ENCODE data around the gene CTPS2. TPM values are rescaled to one million over a fixed set of nuclear protein-coding genes. Genes with fewer than 3 reads are reported as not detected.

The CTPS2 gene
- total RNA-seq, 1 experiment from 2014 or later, result 20.7 TPM

- Histone ChIP-seq H3K27me3 (replicated peaks; ENCODE audit: control insufficient read depth, insufficient read depth, low read length) (no peaks in the 10 kb centered on the region), H3K9me3 (no peaks in the 10 kb centered on the region), H3K36me3 (ENCODE audit: control insufficient read depth, insufficient read depth, low read length) (no peaks in the 10 kb centered on the region), H3K4me3 (ENCODE audit: low read depth, low read length) (no peak overlapping the region), H3K4me1 (no peaks in the 10 kb centered on the region; the same call in 1 of the 2 replicates)
- ChIA-PET POLR2A (interaction anchor here (1.1 kb wide), 1 partner anchor 58 kb away, joined by 4 read pairs; the partner anchor contains the start of gene SYAP1), CTCF (no interaction called here)
- TF ChIP-seq, protein P1, sequence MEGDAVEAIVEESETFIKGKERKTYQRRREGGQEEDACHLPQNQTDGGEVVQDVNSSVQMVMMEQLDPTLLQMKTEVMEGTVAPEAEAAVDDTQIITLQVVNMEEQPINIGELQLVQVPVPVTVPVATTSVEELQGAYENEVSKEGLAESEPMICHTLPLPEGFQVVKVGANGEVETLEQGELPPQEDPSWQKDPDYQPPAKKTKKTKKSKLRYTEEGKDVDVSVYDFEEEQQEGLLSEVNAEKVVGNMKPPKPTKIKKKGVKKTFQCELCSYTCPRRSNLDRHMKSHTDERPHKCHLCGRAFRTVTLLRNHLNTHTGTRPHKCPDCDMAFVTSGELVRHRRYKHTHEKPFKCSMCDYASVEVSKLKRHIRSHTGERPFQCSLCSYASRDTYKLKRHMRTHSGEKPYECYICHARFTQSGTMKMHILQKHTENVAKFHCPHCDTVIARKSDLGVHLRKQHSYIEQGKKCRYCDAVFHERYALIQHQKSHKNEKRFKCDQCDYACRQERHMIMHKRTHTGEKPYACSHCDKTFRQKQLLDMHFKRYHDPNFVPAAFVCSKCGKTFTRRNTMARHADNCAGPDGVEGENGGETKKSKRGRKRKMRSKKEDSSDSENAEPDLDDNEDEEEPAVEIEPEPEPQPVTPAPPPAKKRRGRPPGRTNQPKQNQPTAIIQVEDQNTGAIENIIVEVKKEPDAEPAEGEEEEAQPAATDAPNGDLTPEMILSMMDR (IDR thresholded peaks at IDR 0.05; ENCODE audit: insufficient read depth in 1 of 2, low read depth in 1 of 2, low read length in 1 of 2, severe bottlenecking in 1 of 2, unreplicated experiment in 1 of 2), result no peak
- intact Hi-C loops (cut with micrococcal nuclease; ENCODE audit: unreplicated experiment), result no loop called here
- DNase-seq, result no peak
- Mint-ChIP-seq H3K9me3 (ENCODE audit: unreplicated experiment) (no peaks in the 10 kb centered on the region), H3K27ac (ENCODE audit: unreplicated experiment) (no peak overlapping the region), H3K27me3 (ENCODE audit: insufficient read depth, unreplicated experiment) (no peaks in the 10 kb centered on the region), H3K4me3 (ENCODE audit: unreplicated experiment) (no peak overlapping the region), H3K4me1 (ENCODE audit: low read depth, unreplicated experiment) (peaks cover 19% of the 10 kb centered on the region), H3K36me3 (ENCODE audit: insufficient read depth, unreplicated experiment) (peaks cover 31% of the 10 kb centered on the region)
- BruUV-seq (replicated peaks), result no TSS peak
These were observed 51.0 kb downstream of the CTPS2 start for GRCh38 chrX:16661495-16661894.

- H3K36me3 Mint-ChIP-seq (ENCODE audit: insufficient read depth, unreplicated experiment), result peaks cover 22% of the 10 kb centered on the region
- intact Hi-C loops (cut with micrococcal nuclease; ENCODE audit: unreplicated experiment), result no loop called here
- no peak for DNase-seq
- no peak overlapping the region for H3K4me3 ChIP-seq (ENCODE audit: low read depth, low read length)
- no peak overlapping the region for H3K27ac Mint-ChIP-seq (ENCODE audit: unreplicated experiment)
- no peaks in the 10 kb centered on the region for H3K27me3 ChIP-seq (replicated peaks; ENCODE audit: control insufficient read depth, insufficient read depth, low read length)
- H3K27me3 Mint-ChIP-seq (ENCODE audit: insufficient read depth, unreplicated experiment), result no peaks in the 10 kb centered on the region
- no peaks in the 10 kb centered on the region for H3K9me3 ChIP-seq
- TF ChIP-seq, protein P1 (IDR thresholded peaks at IDR 0.05; ENCODE audit: insufficient read depth in 1 of 2, low read depth in 1 of 2, low read length in 1 of 2, severe bottlenecking in 1 of 2, unreplicated experiment in 1 of 2), result no peak
- no peaks in the 10 kb centered on the region for H3K36me3 ChIP-seq (ENCODE audit: control insufficient read depth, insufficient read depth, low read length)
- no peak overlapping the region for H3K4me3 Mint-ChIP-seq (ENCODE audit: unreplicated experiment)
- no peaks in the 10 kb centered on the region; the same call in 1 of the 2 replicates for H3K4me1 ChIP-seq
- no peaks in the 10 kb centered on the region for H3K9me3 Mint-ChIP-seq (ENCODE audit: unreplicated experiment)
- peaks cover 19% of the 10 kb centered on the region for H3K4me1 Mint-ChIP-seq (ENCODE audit: low read depth, unreplicated experiment)
- ChIA-PET POLR2A (no interaction called here), CTCF (no interaction called here)
- no TSS peak for BruUV-seq (replicated peaks)
These were observed 53.1 kb downstream of the CTPS2 start for GRCh38 chrX:16659321-16659720.

GRCh38 chrX:16658284-16658683 is 54.2 kb downstream of the CTPS2 start:
- ChIA-PET POLR2A (no interaction called here), CTCF (no interaction called here)
- no peak for DNase-seq
- H3K9me3 Mint-ChIP-seq (ENCODE audit: unreplicated experiment), result no peaks in the 10 kb centered on the region
- no peak overlapping the region for H3K27ac Mint-ChIP-seq (ENCODE audit: unreplicated experiment)
- H3K36me3 ChIP-seq (ENCODE audit: control insufficient read depth, insufficient read depth, low read length), result no peaks in the 10 kb centered on the region
- no TSS peak for BruUV-seq (replicated peaks)
- no peaks in the 10 kb centered on the region for H3K27me3 ChIP-seq (replicated peaks; ENCODE audit: control insufficient read depth, insufficient read depth, low read length)
- TF ChIP-seq, protein P1 (IDR thresholded peaks at IDR 0.05; ENCODE audit: insufficient read depth in 1 of 2, low read depth in 1 of 2, low read length in 1 of 2, severe bottlenecking in 1 of 2, unreplicated experiment in 1 of 2), result no peak
- H3K4me1 Mint-ChIP-seq (ENCODE audit: low read depth, unreplicated experiment), result peaks cover 17% of the 10 kb centered on the region
- H3K4me3 Mint-ChIP-seq (ENCODE audit: unreplicated experiment), result no peak overlapping the region
- intact Hi-C loops (cut with micrococcal nuclease; ENCODE audit: unreplicated experiment), result no loop called here
- H3K4me1 ChIP-seq, result no peaks in the 10 kb centered on the region; the same call in 1 of the 2 replicates
- no peaks in the 10 kb centered on the region for H3K9me3 ChIP-seq
- H3K27me3 Mint-ChIP-seq (ENCODE audit: insufficient read depth, unreplicated experiment), result no peaks in the 10 kb centered on the region
- no peak overlapping the region for H3K4me3 ChIP-seq (ENCODE audit: low read depth, low read length)
- peaks cover 12% of the 10 kb centered on the region for H3K36me3 Mint-ChIP-seq (ENCODE audit: insufficient read depth, unreplicated experiment)
